Testis (tissue), 3 donors: ENCODE data around the gene DYNLT5. TPM values are rescaled to one million over a fixed set of nuclear protein-coding genes. Genes with fewer than 3 reads are reported as not detected.

Experiments
- DNase-seq: peaks from one replicate; pipeline ENCODE4 v3.0.0-alpha.2; 2019
- H3K27ac ChIP-seq, 2 donors: fragments of 200-600 bp; sonication (generic); one replicate each; pipeline ENCODE4 v1.5.1; 2019
- H3K27me3 ChIP-seq: fragments of 200-600 bp; sonication (generic); one replicate; pipeline ENCODE4 v1.5.1; 2019
- H3K36me3 ChIP-seq: fragments of 200-600 bp; sonication (generic); one replicate; pipeline ENCODE4 v1.5.1; 2017; ENCODE audit warnings: low read depth; ENCODE audit errors: missing control alignments
- H3K4me1 ChIP-seq: fragments of 200-600 bp; sonication (generic); one replicate; pipeline ENCODE4 v1.5.1; 2019
- H3K4me3 ChIP-seq, 2 donors: fragments of 200-600 bp; sonication (generic); one replicate each; pipeline ENCODE4 v1.5.1; 2017 to 2019
- H3K9me3 ChIP-seq: fragments of 200-600 bp; sonication (generic); one replicate; pipeline ENCODE4 v1.5.1; 2017
- CTCF ChIP-seq, 3 experiments: fragments of 450-650 bp in 2 of 3; fragments of 200-600 bp in 1 of 3; sonication (generic) in 1 of 3; IDR thresholded peaks; one replicate each; pipeline ENCODE4 v1.5.1; 2016 to 2019; ENCODE audit warnings: antibody characterized with exemption in 3 of 3, mild to moderate bottlenecking in 2 of 3, moderate library complexity in 1 of 3
- POLR2A ChIP-seq: fragments of 450-650 bp; IDR thresholded peaks from one replicate; pipeline ENCODE4 v1.6.1; 2017; ENCODE audit warnings: antibody characterized with exemption, mild to moderate bottlenecking, moderate library complexity
- WGBS, 2 donors: methylation state at CpG; one replicate each; pipeline ENCODE4 v1.1.5; 2018; 5-methylcytosine and 5-hydroxymethylcytosine counted together
- intact Hi-C: fragments of 100-400 bp; cut with DNase I; formaldehyde crosslinking; loops from one replicate; pipeline ENCODE4 v1.15.1; 2023; ENCODE audit warnings: low total_unique reads
- polyA plus RNA-seq: library from polyadenylated mRNA; stranded (reverse); fragments of 350-450 nt; fragmentation: Illumina TruSeq; extraction: RNeasy Lipid Tissue Mini Kit (QIAGEN cat#74804); gene quantifications from one replicate; pipeline ENCODE4 v1.2.3, GENCODE V29; 2014; ENCODE audit warnings: low read depth, low replicate concordance; ENCODE audit not compliant: insufficient read depth
- total RNA-seq, 2 donors: library from RNA; depleted of rRNA; stranded (reverse); fragments of >200 nt; gene quantifications; one replicate each; pipeline ENCODE4 v1.2.3, GENCODE V29; 2016

Gene DYNLT5
- total and polyA plus RNA-seq, 3 donors from 2014 or later: 1.6 TPM; not detected in 2

- intact Hi-C loops: no loop called here
- H3K27ac ChIP-seq: no peak overlapping the region
- H3K9me3 ChIP-seq: no peaks in the 10 kb centered on the region
- TF ChIP-seq CTCF (IDR thresholded peaks at IDR 0.05) (no peak), POLR2A (no peak)
- H3K36me3 ChIP-seq: no peaks in the 10 kb centered on the region
- no peaks in the 10 kb centered on the region for H3K27me3 ChIP-seq
- DNase-seq: no peak
- H3K4me3 ChIP-seq: no peak overlapping the region
- no peaks in the 10 kb centered on the region for H3K4me1 ChIP-seq
Measured at GRCh38 chr1:66767626-66768025, 15.4 kb downstream of the DYNLT5 start.

- no peaks in the 10 kb centered on the region for H3K9me3 ChIP-seq
- no peak overlapping the region for H3K27ac ChIP-seq
- TF ChIP-seq POLR2A (no peak), CTCF (IDR thresholded peaks at IDR 0.05) (no peak)
- no peaks in the 10 kb centered on the region for H3K27me3 ChIP-seq
- intact Hi-C loops: no loop called here
- DNase-seq: no peak
- H3K36me3 ChIP-seq: no peaks in the 10 kb centered on the region
- no peaks in the 10 kb centered on the region for H3K4me1 ChIP-seq
- 81 to 91% methylated on average over 1 of the region's 1 CpG for WGBS, 2 donors
- H3K4me3 ChIP-seq: no peak overlapping the region
Measured at GRCh38 chr1:66768965-66769364, 16.7 kb downstream of the DYNLT5 start.

GRCh38 chr1:66769512-66770229 is 17.4 kb downstream of the DYNLT5 start:
- 78 to 83% methylated on average over 7 of the region's 7 CpGs for WGBS, 2 donors
- Histone ChIP-seq H3K4me1 (no peaks in the 10 kb centered on the region), H3K9me3 (no peaks in the 10 kb centered on the region), H3K27me3 (no peaks in the 10 kb centered on the region), H3K27ac (no peak overlapping the region), H3K4me3 (no peak overlapping the region), H3K36me3 (no peaks in the 10 kb centered on the region)
- DNase-seq: no peak
- intact Hi-C loops: no loop called here
- TF ChIP-seq POLR2A (no peak), CTCF (IDR thresholded peaks at IDR 0.05) (no peak)

DNA sequence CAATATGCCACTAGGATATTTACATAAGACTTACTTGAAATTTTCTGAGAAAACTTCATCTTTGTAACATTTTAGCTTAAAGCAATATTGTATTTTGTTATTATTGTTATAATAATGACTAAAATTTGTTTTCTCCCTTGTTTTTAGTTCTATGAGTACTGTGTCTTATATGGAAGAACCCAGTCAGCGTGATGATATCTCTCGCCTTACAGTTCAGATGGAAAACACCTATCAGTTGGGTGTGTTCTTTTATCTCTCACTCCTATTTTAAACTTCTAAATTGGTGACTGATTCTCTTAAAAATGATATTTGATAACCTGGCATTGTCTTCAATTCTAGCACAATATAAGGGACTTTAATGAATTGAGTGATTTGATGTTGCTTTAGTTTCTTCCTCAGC is 18.0 kb downstream of the DYNLT5 start:
- Histone ChIP-seq H3K4me1 (no peaks in the 10 kb centered on the region), H3K9me3 (no peaks in the 10 kb centered on the region), H3K36me3 (no peaks in the 10 kb centered on the region), H3K4me3 (no peak overlapping the region), H3K27me3 (no peaks in the 10 kb centered on the region), H3K27ac (no peak overlapping the region)
- intact Hi-C loops: no loop called here
- TF ChIP-seq POLR2A: no peak
- TF ChIP-seq CTCF (IDR thresholded peaks at IDR 0.05): no peak
- 88 to 90% methylated on average over 2 of the region's 2 CpGs for WGBS, 2 donors
- no peak for DNase-seq

DNA sequence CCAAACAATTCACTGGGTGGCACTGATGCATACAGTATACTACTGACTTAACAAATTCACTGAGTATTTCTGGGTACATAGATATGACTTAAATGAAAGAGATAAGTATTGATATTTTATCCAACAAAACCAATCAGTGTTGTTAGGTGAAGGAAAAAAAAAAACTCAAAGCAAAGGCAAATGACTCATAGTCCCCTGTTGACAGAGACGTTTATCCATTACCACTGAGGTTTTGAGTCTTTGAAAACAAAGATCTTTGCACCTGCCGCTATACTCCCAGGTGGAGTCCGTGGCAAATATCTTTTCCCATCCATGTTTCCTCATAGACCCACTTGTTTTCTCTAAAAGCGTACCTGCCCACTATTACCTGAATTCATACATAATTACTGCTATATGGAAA is 18.4 kb downstream of the DYNLT5 start:
- Histone ChIP-seq H3K4me3 (no peak overlapping the region), H3K4me1 (no peaks in the 10 kb centered on the region), H3K9me3 (no peaks in the 10 kb centered on the region), H3K27me3 (no peaks in the 10 kb centered on the region), H3K27ac (no peak overlapping the region), H3K36me3 (no peaks in the 10 kb centered on the region)
- TF ChIP-seq POLR2A: no peak
- DNase-seq: no peak
- intact Hi-C loops: no loop called here
- WGBS, 2 donors: 90 to 92% methylated on average over 4 of the region's 4 CpGs
